H9 (cell line): ENCODE results near the gene FAM163B. TPM values are rescaled to one million over a fixed set of nuclear protein-coding genes. Genes with fewer than 3 reads are reported as not detected.

Source experiments
- DNase-seq: peaks from one replicate; pipeline ENCODE4 v3.0.0-alpha.2; 2017
- H2AFZ ChIP-seq: one replicate; pipeline ENCODE4 v1.6.1; 2013; ENCODE audit warnings: mild to moderate bottlenecking, low read length, control low read depth, moderate library complexity
- H2AK5ac ChIP-seq: 2 replicates; pipeline ENCODE4 v1.6.1; 2013; ENCODE audit warnings: low read length, control low read depth, mixed read lengths; ENCODE audit not compliant: insufficient read length
- H2BK120ac ChIP-seq: one replicate; pipeline ENCODE4 v1.6.1; 2013; ENCODE audit warnings: low read depth, mild to moderate bottlenecking, low read length, control low read depth, inconsistent platforms; ENCODE audit not compliant: poor library complexity, severe bottlenecking
- H2BK12ac ChIP-seq: 2 replicates; pipeline ENCODE4 v1.6.1; 2013; ENCODE audit warnings: low read length, control low read depth, mixed read lengths, low read depth; ENCODE audit not compliant: insufficient read length
- H2BK15ac ChIP-seq: 2 replicates; pipeline ENCODE4 v1.6.1; 2013; ENCODE audit warnings: low read depth, low read length, control low read depth
- H2BK20ac ChIP-seq: one replicate; pipeline ENCODE4 v1.6.1; 2013; ENCODE audit warnings: low read depth, mild to moderate bottlenecking, low read length, control low read depth, inconsistent platforms; ENCODE audit not compliant: poor library complexity, severe bottlenecking
- H2BK5ac ChIP-seq: 2 replicates; pipeline ENCODE4 v1.6.1; 2013; ENCODE audit warnings: low read length, control low read depth, mixed read lengths; ENCODE audit not compliant: insufficient read length
- H3K14ac ChIP-seq: 2 replicates; pipeline ENCODE4 v1.6.1; 2013; ENCODE audit warnings: low read length, control low read depth; ENCODE audit not compliant: insufficient read depth
- H3K18ac ChIP-seq: 2 replicates; pipeline ENCODE4 v1.6.1; 2013; ENCODE audit warnings: low read depth, mild to moderate bottlenecking, mixed read lengths, low read length, control low read depth; ENCODE audit not compliant: insufficient read length
- H3K23ac ChIP-seq: 2 replicates; pipeline ENCODE4 v1.6.1; 2013; ENCODE audit warnings: low read length, control low read depth, mixed read lengths, low read depth; ENCODE audit not compliant: insufficient read length
- H3K23me2 ChIP-seq: 2 replicates; pipeline ENCODE4 v1.6.1; 2013; ENCODE audit warnings: low read depth, mild to moderate bottlenecking, mixed read lengths, low read length, control low read depth; ENCODE audit not compliant: insufficient read length, poor library complexity, severe bottlenecking
- H3K27ac ChIP-seq: 2 replicates; pipeline ENCODE4 v1.5.1; 2013; ENCODE audit warnings: low read length, control low read depth, mixed read lengths, low read depth; ENCODE audit not compliant: insufficient read length
- H3K27me3 ChIP-seq: 2 replicates; pipeline ENCODE4 v1.6.1; 2013; ENCODE audit warnings: low read length, control low read depth, inconsistent platforms; ENCODE audit not compliant: insufficient read depth
- H3K4ac ChIP-seq: 2 replicates; pipeline ENCODE4 v1.6.1; 2013; ENCODE audit warnings: low read depth, mild to moderate bottlenecking, control low read depth, inconsistent platforms, low read length, moderate library complexity
- H3K4me1 ChIP-seq: 2 replicates; pipeline ENCODE4 v1.6.1; 2013; ENCODE audit warnings: low read length, control low read depth, inconsistent platforms; ENCODE audit not compliant: insufficient read depth
- H3K4me2 ChIP-seq: 2 replicates; pipeline ENCODE4 v1.6.1; 2013; ENCODE audit warnings: low read length, control low read depth, mixed read lengths; ENCODE audit not compliant: insufficient read length, insufficient read depth
- H3K56ac ChIP-seq: 2 replicates; pipeline ENCODE4 v1.6.1; 2013; ENCODE audit warnings: low read depth, mild to moderate bottlenecking, mixed read lengths, low read length, control low read depth; ENCODE audit not compliant: insufficient read length
- H3K79me1 ChIP-seq: 2 replicates; pipeline ENCODE4 v1.6.1; 2013; ENCODE audit warnings: low read depth, mild to moderate bottlenecking, moderate library complexity, low read length, control low read depth, inconsistent platforms; ENCODE audit not compliant: insufficient read depth, poor library complexity, severe bottlenecking
- H3K79me2 ChIP-seq: 2 replicates; pipeline ENCODE4 v1.6.1; 2013; ENCODE audit warnings: low read length, control low read depth, inconsistent platforms; ENCODE audit not compliant: insufficient read depth
- H3K9ac ChIP-seq: 2 replicates; pipeline ENCODE4 v1.6.1; 2013; ENCODE audit warnings: low read length, control low read depth, mixed read lengths; ENCODE audit not compliant: insufficient read length; ENCODE audit errors: extremely low read depth
- H3K9me3 ChIP-seq: one replicate; pipeline ENCODE4 v1.6.1; 2013; ENCODE audit warnings: low read depth, low read length, inconsistent platforms; ENCODE audit not compliant: control insufficient read depth
- H3T11ph ChIP-seq: one replicate; pipeline ENCODE4 v1.6.1; 2013; ENCODE audit warnings: mild to moderate bottlenecking, low read length, control low read depth, inconsistent platforms
- H4K20me1 ChIP-seq: one replicate; pipeline ENCODE4 v1.6.1; 2013; ENCODE audit not compliant: control insufficient read depth, insufficient read length, insufficient read depth
- H4K5ac ChIP-seq: 2 replicates; pipeline ENCODE4 v1.6.1; 2013; ENCODE audit warnings: low read depth, mild to moderate bottlenecking, mixed read lengths, low read length, control low read depth; ENCODE audit not compliant: insufficient read length
- H4K8ac ChIP-seq: replicated peaks from 2 replicates; pipeline ENCODE4 v1.6.1; 2013; ENCODE audit warnings: low read length, control low read depth, mixed read lengths, low read depth; ENCODE audit not compliant: insufficient read length
- H4K91ac ChIP-seq: 2 replicates; pipeline ENCODE4 v1.6.1; 2013; ENCODE audit warnings: low read depth, mild to moderate bottlenecking, moderate library complexity, mixed read lengths, low read length, control low read depth; ENCODE audit not compliant: insufficient read length
- H3K27ac Mint-ChIP-seq, 3 experiments: 2 replicates in 2 of 3; 3 replicates in 1 of 3; pipeline ENCODE4 v1.8.0; 2020 to 2021; ENCODE audit warnings: mixed read lengths in 3 of 3, mild to moderate bottlenecking in 1 of 3, moderate library complexity in 1 of 3
- H3K27me3 Mint-ChIP-seq: 2 replicates; pipeline ENCODE4 v1.8.0; 2021; ENCODE audit warnings: low read depth, mild to moderate bottlenecking, moderate library complexity, mixed read lengths
- H3K36me3 Mint-ChIP-seq, 3 experiments: 2 replicates in 2 of 3; 3 replicates in 1 of 3; pipeline ENCODE4 v1.8.0; 2020 to 2021; ENCODE audit warnings: low read depth in 3 of 3, mixed read lengths in 3 of 3; ENCODE audit not compliant: insufficient read depth in 1 of 3
- H3K4me1 Mint-ChIP-seq, 2 experiments: 2 replicates each; pipeline ENCODE4 v1.8.0; 2020; ENCODE audit warnings: mixed read lengths in 2 of 2
- H3K4me3 Mint-ChIP-seq, 2 experiments: 2 replicates in 1 of 2; 3 replicates in 1 of 2; pipeline ENCODE4 v1.8.0; 2020 to 2021; ENCODE audit warnings: mild to moderate bottlenecking in 2 of 2, mixed read lengths in 2 of 2, moderate library complexity in 1 of 2
- H3K9me3 Mint-ChIP-seq, 2 experiments: 2 replicates in 1 of 2; 3 replicates in 1 of 2; pipeline ENCODE4 v1.8.0; 2020; ENCODE audit warnings: mild to moderate bottlenecking in 2 of 2, mixed read lengths in 2 of 2, moderate library complexity in 1 of 2
- CTCF ChIP-seq: fragments of 200-600 bp; sonication (generic); conservative IDR thresholded peaks from 3 replicates; pipeline ENCODE4 v1.8.0; 2021; ENCODE audit warnings: antibody characterized with exemption, mild to moderate bottlenecking
- WGBS: extraction: QIAGEN DNeasy Blood & Tissue Kit; methylation state at CpG from one replicate; pipeline ENCODE4 v1.1.7; 2013; ENCODE audit warnings: missing lambda C conversion rate, low lambda C conversion rate, mixed read lengths; ENCODE audit not compliant: insufficient read length; ENCODE audit errors: extremely low coverage; 5-methylcytosine and 5-hydroxymethylcytosine counted together
- total RNA-seq: library from RNA; stranded (reverse); gene quantifications from 2 replicates; pipeline ENCODE4 v1.2.1, GENCODE V29; 2021

The FAM163B gene
- total RNA-seq, 1 experiment from 2014 or later = 0.39 TPM

DNA sequence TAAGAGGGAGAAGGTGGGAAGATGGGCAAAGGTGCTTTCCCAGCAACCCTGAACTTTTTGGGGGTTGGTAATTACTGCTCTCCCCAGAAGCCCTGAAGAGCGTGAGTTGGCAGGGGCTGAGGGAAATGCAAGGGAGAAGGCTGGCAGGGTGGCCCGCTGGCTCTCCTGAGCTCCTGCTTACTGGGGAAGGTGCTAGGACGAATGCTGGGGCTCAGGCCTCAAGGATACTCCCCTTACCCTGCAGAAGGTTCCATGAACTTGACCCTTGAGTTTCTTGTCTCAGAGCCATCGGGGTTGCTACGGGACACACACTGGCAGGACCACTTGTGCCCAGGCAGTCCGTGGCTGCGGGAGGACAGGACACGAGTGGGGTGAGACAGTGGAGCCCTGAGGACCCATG is 1.2 kb downstream of the FAM163B start:
- Histone ChIP-seq H3K79me1 (no peaks in the 10 kb centered on the region), H2BK15ac (no peak overlapping the region), H3K14ac (no peak overlapping the region), H4K20me1 (no peaks in the 10 kb centered on the region), H2BK12ac (no peak overlapping the region), H3K23ac (no peak overlapping the region), H3T11ph (no peak overlapping the region), H3K18ac (no peak overlapping the region), H3K4ac (no peak overlapping the region), H2BK20ac (no peak overlapping the region), H4K8ac (no peak overlapping the region), H2BK5ac (no peak overlapping the region), H3K27me3 (peaks cover 8% of the 10 kb centered on the region; the same call in 1 of the 2 replicates), H3K23me2 (peaks cover 3% of the 10 kb centered on the region), H3K4me1 (no peaks in the 10 kb centered on the region), H3K9ac (no peak overlapping the region), H4K5ac (no peak overlapping the region), H3K4me2 (no peak overlapping the region), H2AK5ac (no peak overlapping the region), H3K79me2 (no peaks in the 10 kb centered on the region), H3K56ac (no peak overlapping the region), H4K91ac (no peak overlapping the region), H3K27ac (no peak overlapping the region), H2AFZ (no peak overlapping the region), H2BK120ac (no peak overlapping the region), H3K9me3 (no peaks in the 10 kb centered on the region)
- DNase-seq = no peak
- H3K27me3 Mint-ChIP-seq = peaks cover 69% of the 10 kb centered on the region
- peak overlapping the region in 1 of 2 experiments; percentile 70; a peak in 2 of 5 replicates for H3K4me3 Mint-ChIP-seq
- no peaks in the 10 kb centered on the region for H3K36me3 Mint-ChIP-seq
- H3K4me1 Mint-ChIP-seq = peaks cover 11 to 35% of the 10 kb centered on the region in 2 experiments
- WGBS = no CpG with 5 or more reads among the region's 8 CpGs
- no peak overlapping the region for H3K27ac Mint-ChIP-seq
- TF ChIP-seq CTCF = no peak
- H3K9me3 Mint-ChIP-seq = no peaks in the 10 kb centered on the region; a peak in 1 of 5 replicates
